Activated CD4-positive, alpha-beta T cell treated with anti-CD3 and anti-CD28 coated beads for 1 hour (primary cell): ENCODE data around the gene LHFPL6.
A peak's percentile ranks its signal among the peaks of the same experiment; 100 is the strongest.

Experiments used
- DNase-seq: peaks from one replicate; pipeline ENCODE4 v3.0.0-alpha.2; 2020

The LHFPL6 gene

GRCh38 chr13:39602614-39603366, at the start of gene LHFPL6:
LHFPL6 (minus strand) TSS chr13:39603193.
- peak; percentile 25 for DNase-seq

- DNase-seq: no peak
Measured at GRCh38 chr13:39646122-39646521, 43.1 kb upstream of the LHFPL6 start.

- DNase-seq: no peak
Measured at GRCh38 chr13:39641645-39642044, 38.7 kb upstream of the LHFPL6 start.

- no peak for DNase-seq
Measured at GRCh38 chr13:39637890-39638289, 34.9 kb upstream of the LHFPL6 start.

GRCh38 chr13:39635564-39635963, 32.6 kb upstream of the LHFPL6 start:
- no peak for DNase-seq

GRCh38 chr13:39632994-39633393, 30.0 kb upstream of the LHFPL6 start:
- no peak for DNase-seq

GRCh38 chr13:39631307-39631706, 28.3 kb upstream of the LHFPL6 start:
- DNase-seq: no peak

- DNase-seq: no peak
Measured at GRCh38 chr13:39623466-39623865, 20.5 kb upstream of the LHFPL6 start.

- no peak for DNase-seq
Measured at GRCh38 chr13:39618561-39618960, 15.6 kb upstream of the LHFPL6 start.

- no peak for DNase-seq
Measured at GRCh38 chr13:39616087-39616694, 13.2 kb upstream of the LHFPL6 start.

GRCh38 chr13:39612023-39612637, 9.1 kb upstream of the LHFPL6 start:
- no peak for DNase-seq

- DNase-seq: no peak
Measured at GRCh38 chr13:39607876-39608275, 4.9 kb upstream of the LHFPL6 start.

GRCh38 chr13:39605677-39606320, 2.8 kb upstream of the LHFPL6 start:
- no peak for DNase-seq

- no peak for DNase-seq
Measured at GRCh38 chr13:39604756-39605155, 1.8 kb upstream of the LHFPL6 start.

- no peak for DNase-seq
Measured at GRCh38 chr13:39603424-39603947, 493 bp upstream of the LHFPL6 start.

GRCh38 chr13:39602277-39602613, 748 bp downstream of the LHFPL6 start:
- DNase-seq: no peak

- no peak for DNase-seq
Measured at GRCh38 chr13:39601636-39602035, 1.4 kb downstream of the LHFPL6 start.

- DNase-seq: no peak
Measured at GRCh38 chr13:39600766-39601165, 2.2 kb downstream of the LHFPL6 start.

GRCh38 chr13:39599842-39600241, 3.2 kb downstream of the LHFPL6 start:
- DNase-seq: no peak

- no peak for DNase-seq
Measured at GRCh38 chr13:39599012-39599411, 4.0 kb downstream of the LHFPL6 start.

GRCh38 chr13:39597838-39598237, 5.2 kb downstream of the LHFPL6 start:
- DNase-seq: no peak

- DNase-seq: no peak
Measured at GRCh38 chr13:39596685-39597084, 6.3 kb downstream of the LHFPL6 start.

- no peak for DNase-seq
Measured at GRCh38 chr13:39596176-39596575, 6.8 kb downstream of the LHFPL6 start.
